Smooth muscle cell (in vitro differentiated cells): Measurements from ENCODE around the gene ST6GALNAC3. TPM values are rescaled to one million over a fixed set of nuclear protein-coding genes. Genes with fewer than 3 reads are reported as not detected.

Experiments used
- DNase-seq: peaks from one replicate; lab custom pipeline; 2025; ENCODE audit not compliant: unreplicated experiment; lab: John Stamatoyannopoulos, UW
- H2AFZ ChIP-seq: fragments of 200-600 bp; sonication (generic); 2 replicates; pipeline ENCODE4 v1.6.0; 2016; ENCODE audit warnings: antibody characterized with exemption, low read depth, mild to moderate bottlenecking
- H3F3A ChIP-seq: fragments of 200-600 bp; sonication (generic); 2 replicates; pipeline ENCODE4 v1.6.0; 2017; ENCODE audit warnings: antibody characterized with exemption, low read depth
- H3K27ac ChIP-seq: fragments of 200-600 bp; sonication (generic); 2 replicates; pipeline ENCODE4 v1.5.1; 2016; ENCODE audit warnings: low read depth, mild to moderate bottlenecking
- H3K27me3 ChIP-seq: fragments of 200-600 bp; sonication (generic); 2 replicates; pipeline ENCODE4 v1.6.1; 2016; ENCODE audit warnings: low read depth, mild to moderate bottlenecking
- H3K36me3 ChIP-seq: fragments of 200-600 bp; sonication (generic); 2 replicates; pipeline ENCODE4 v1.5.1; 2016; ENCODE audit warnings: low read depth
- H3K4me1 ChIP-seq: fragments of 200-600 bp; sonication (generic); 2 replicates; pipeline ENCODE4 v1.5.1; 2016; ENCODE audit warnings: low read depth
- H3K4me2 ChIP-seq: fragments of 200-600 bp; sonication (generic); 2 replicates; pipeline ENCODE4 v1.6.0; 2016; ENCODE audit warnings: mild to moderate bottlenecking
- H3K4me3 ChIP-seq: fragments of 200-600 bp; sonication (generic); 2 replicates; pipeline ENCODE4 v1.5.1; 2016; ENCODE audit warnings: mild to moderate bottlenecking
- H3K79me2 ChIP-seq: fragments of 200-600 bp; sonication (generic); 2 replicates; pipeline ENCODE4 v1.6.0; 2016; ENCODE audit warnings: low read depth, mild to moderate bottlenecking
- H3K9ac ChIP-seq: fragments of 200-600 bp; sonication (generic); 2 replicates; pipeline ENCODE4 v1.6.0; 2016; ENCODE audit warnings: low read depth
- H3K9me3 ChIP-seq: fragments of 200-600 bp; sonication (generic); replicated peaks from 2 replicates; pipeline ENCODE4 v1.5.1; 2016; ENCODE audit warnings: low read depth
- H4K20me1 ChIP-seq: fragments of 200-600 bp; sonication (generic); 2 replicates; pipeline ENCODE4 v1.6.0; 2016; ENCODE audit warnings: low read depth
- CTCF ChIP-seq: fragments of 200-600 bp; sonication (generic); IDR thresholded peaks from 2 replicates; pipeline ENCODE4 v1.5.1; 2017; ENCODE audit warnings: borderline replicate concordance, mild to moderate bottlenecking, antibody characterized with exemption; ENCODE audit not compliant: insufficient read depth, poor library complexity, severe bottlenecking
- WGBS: methylation state at CpG from one replicate; pipeline ENCODE4 v1.1.7; 2016; ENCODE audit warnings: low lambda C conversion rate; 5-methylcytosine and 5-hydroxymethylcytosine counted together
- polyA plus RNA-seq: library from polyadenylated mRNA; unstranded; fragments of >200 nt; fragmentation: Nextera tagmentation; extraction: Ambion mirVana; gene quantifications from 2 replicates; pipeline ENCODE4 v1.2.1, GENCODE V29; 2016
- total RNA-seq: library from RNA; depleted of rRNA; stranded (reverse); fragments of >200 nt; gene quantifications from 2 replicates; pipeline ENCODE4 v1.2.3, GENCODE V29; 2014

The ST6GALNAC3 gene
- total and polyA plus RNA-seq, 2 experiments from 2014 or later = 9.3 to 13.4 TPM

- no peaks in the 10 kb centered on the region for H4K20me1 ChIP-seq
- no peak overlapping the region for H3K27ac ChIP-seq
- no peak overlapping the region for H3K4me3 ChIP-seq
- H3K36me3 ChIP-seq = no peaks in the 10 kb centered on the region
- H3K9me3 ChIP-seq = no peaks in the 10 kb centered on the region
- no peaks in the 10 kb centered on the region for H3F3A ChIP-seq
- H2AFZ ChIP-seq = no peak overlapping the region
- H3K4me1 ChIP-seq = peaks cover 3% of the 10 kb centered on the region
- no peak overlapping the region for H3K9ac ChIP-seq
- H3K79me2 ChIP-seq = no peaks in the 10 kb centered on the region
- 76% methylated on average over 7 of the region's 7 CpGs for WGBS
- DNase-seq = no peak
- no peaks in the 10 kb centered on the region for H3K27me3 ChIP-seq
- H3K4me2 ChIP-seq = no peak overlapping the region
- no peak for TF ChIP-seq CTCF
Observed at GRCh38 chr1:76622774-76623528, 548.4 kb downstream of the ST6GALNAC3 start.

GRCh38 chr1:76625886-76626678 is 551.5 kb downstream of the ST6GALNAC3 start:
- Histone ChIP-seq H3K4me3 (no peak overlapping the region), H3K36me3 (no peaks in the 10 kb centered on the region), H4K20me1 (no peaks in the 10 kb centered on the region), H2AFZ (no peak overlapping the region), H3K27me3 (no peaks in the 10 kb centered on the region), H3F3A (no peaks in the 10 kb centered on the region), H3K79me2 (no peaks in the 10 kb centered on the region), H3K9me3 (no peaks in the 10 kb centered on the region), H3K9ac (no peak overlapping the region), H3K4me2 (no peak overlapping the region), H3K27ac (no peak overlapping the region), H3K4me1 (peaks cover 3% of the 10 kb centered on the region)
- TF ChIP-seq CTCF = no peak
- 94% methylated on average over 2 of the region's 2 CpGs for WGBS
- no peak for DNase-seq

- Histone ChIP-seq H4K20me1 (no peaks in the 10 kb centered on the region), H3K4me1 (peaks cover 3% of the 10 kb centered on the region), H3K79me2 (no peaks in the 10 kb centered on the region), H3K9me3 (no peaks in the 10 kb centered on the region), H3K4me2 (no peak overlapping the region), H3K4me3 (no peak overlapping the region), H3K27me3 (no peaks in the 10 kb centered on the region), H3K9ac (no peak overlapping the region), H3K27ac (no peak overlapping the region), H3F3A (no peaks in the 10 kb centered on the region), H3K36me3 (no peaks in the 10 kb centered on the region), H2AFZ (no peak overlapping the region)
- no peak for TF ChIP-seq CTCF
- 94% methylated on average over 5 of the region's 5 CpGs for WGBS
- DNase-seq = no peak
Observed at GRCh38 chr1:76627498-76627897, 553.0 kb downstream of the ST6GALNAC3 start.
